Measurements from ENCODE around the gene PI4K2B.

GRCh38 chr4:25297528-25298242 lies 63.9 kb downstream of the PI4K2B start:
- no peak for TF ChIP-seq GTF2F1 (IDR thresholded peaks at IDR 0.05; ENCODE audit: low read length)
- TF ChIP-seq ELF3 (CRISPR knock-in tag; IDR thresholded peaks at IDR 0.05): no peak
- TF ChIP-seq MTF1 (CRISPR knock-in tag; IDR thresholded peaks at IDR 0.05): no peak
- no peak for TF ChIP-seq CREB3 (CRISPR knock-in tag; IDR thresholded peaks at IDR 0.05)
- TF ChIP-seq TAF1 (CRISPR knock-in tag; IDR thresholded peaks at IDR 0.05): no peak
- no peak for TF ChIP-seq EP300 (IDR thresholded peaks at IDR 0.05; ENCODE audit: low read depth in 2 of 2, low read length in 2 of 2)
- TF ChIP-seq EP300 (CRISPR knock-in tag; IDR thresholded peaks at IDR 0.05; ENCODE audit: borderline replicate concordance): no peak
- TF ChIP-seq RBFOX2 (IDR thresholded peaks at IDR 0.05; ENCODE audit: low read depth, low read length): no peak
- TF ChIP-seq SMAD1 (CRISPR knock-in tag; IDR thresholded peaks at IDR 0.05; ENCODE audit: borderline replicate concordance, low read depth): no peak
- no peak for TF ChIP-seq FOXA1 (IDR thresholded peaks at IDR 0.05)
- no peak for TF ChIP-seq FOXA1 (CRISPR knock-in tag; IDR thresholded peaks at IDR 0.05)
- TF ChIP-seq, protein P1, sequence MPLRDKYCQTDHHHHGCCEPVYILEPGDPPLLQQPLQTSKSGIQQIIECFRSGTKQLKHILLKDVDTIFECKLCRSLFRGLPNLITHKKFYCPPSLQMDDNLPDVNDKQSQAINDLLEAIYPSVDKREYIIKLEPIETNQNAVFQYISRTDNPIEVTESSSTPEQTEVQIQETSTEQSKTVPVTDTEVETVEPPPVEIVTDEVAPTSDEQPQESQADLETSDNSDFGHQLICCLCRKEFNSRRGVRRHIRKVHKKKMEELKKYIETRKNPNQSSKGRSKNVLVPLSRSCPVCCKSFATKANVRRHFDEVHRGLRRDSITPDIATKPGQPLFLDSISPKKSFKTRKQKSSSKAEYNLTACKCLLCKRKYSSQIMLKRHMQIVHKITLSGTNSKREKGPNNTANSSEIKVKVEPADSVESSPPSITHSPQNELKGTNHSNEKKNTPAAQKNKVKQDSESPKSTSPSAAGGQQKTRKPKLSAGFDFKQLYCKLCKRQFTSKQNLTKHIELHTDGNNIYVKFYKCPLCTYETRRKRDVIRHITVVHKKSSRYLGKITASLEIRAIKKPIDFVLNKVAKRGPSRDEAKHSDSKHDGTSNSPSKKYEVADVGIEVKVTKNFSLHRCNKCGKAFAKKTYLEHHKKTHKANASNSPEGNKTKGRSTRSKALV (CRISPR knock-in tag; IDR thresholded peaks at IDR 0.05): no peak
- no peak for TF ChIP-seq EZH2 (conservative IDR thresholded peaks at IDR 0.05; ENCODE audit: low read depth, low read length)
- no peak for TF ChIP-seq IKZF4 (CRISPR knock-in tag; IDR thresholded peaks at IDR 0.05; ENCODE audit: borderline replicate concordance, low read depth, not compliant biosample characterization)

All from HepG2 (cell line).